Measurements from ENCODE around the gene TRIM2.

The TRIM2 gene

DNA sequence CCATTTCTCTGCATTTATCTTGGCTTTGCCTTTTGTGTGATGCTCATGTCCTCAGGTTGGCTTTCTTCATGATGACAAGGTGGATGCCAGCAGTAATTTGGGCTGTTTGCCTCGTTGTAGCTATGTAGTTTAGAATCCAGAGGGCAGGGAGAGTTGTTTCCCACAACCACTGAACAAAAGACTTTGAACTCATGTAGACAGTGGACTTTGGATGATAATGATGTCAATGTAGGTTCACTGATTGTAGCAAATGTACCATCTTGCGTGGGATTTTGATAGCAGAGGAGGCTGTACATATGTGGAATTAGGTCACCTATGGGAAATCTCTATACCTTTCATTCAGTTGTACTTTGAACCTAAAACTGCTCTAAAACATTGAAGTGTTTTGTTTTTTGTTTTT is 181.5 kb downstream of the TRIM2 start:
- no peak for FAIRE-seq

DNA sequence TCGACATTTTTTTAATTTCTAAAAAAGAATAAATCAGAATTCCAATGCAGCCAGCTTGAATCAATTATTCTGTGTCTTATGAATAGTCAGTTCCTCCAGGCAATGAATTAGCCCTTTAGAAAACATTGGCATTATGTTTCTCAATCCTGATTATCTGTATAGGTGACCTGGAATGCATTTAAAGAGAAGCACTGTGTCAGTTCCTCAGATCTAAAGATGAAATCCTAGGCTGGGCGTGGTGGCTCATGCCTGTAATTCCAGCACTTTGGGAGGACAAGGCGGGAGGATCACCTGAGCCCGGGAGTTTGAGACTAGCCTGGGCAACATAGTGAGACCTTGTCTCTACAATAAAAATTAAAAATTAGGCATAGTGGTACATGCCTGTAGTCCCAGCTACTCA is 183.7 kb downstream of the TRIM2 start:
- FAIRE-seq, result no peak

Measured in endometrium (tissue), 2 donors.